ENCODE measurements around the gene SAMD11. TPM values are rescaled to one million over a fixed set of nuclear protein-coding genes. Genes with fewer than 3 reads are reported as not detected.

Gene SAMD11
- total and polyA plus RNA-seq, 2 of the 8 experiments (the other 6 are each of a cell fraction or from before 2014, with no cell fraction given): 0.18 to 0.30 TPM

GRCh38 chr1:942411-942821 lies 18.7 kb downstream of the SAMD11 start:
- FAIRE-seq: no peak
- Histone ChIP-seq H3K14ac (ENCODE audit: insufficient read length) (no peak overlapping the region), H4K91ac (replicated peaks; ENCODE audit: insufficient read length, low read length) (no peak overlapping the region), H3K18ac (ENCODE audit: extremely low read depth, low read length) (no peak overlapping the region), H4K5ac (ENCODE audit: insufficient read length, low read depth, low read length) (no peak overlapping the region), H2AFZ (ENCODE audit: low read length) (no peak overlapping the region), H3K9ac (replicated peaks in 1 of 4; ENCODE audit: extremely low read depth in 1 of 4, low read depth in 3 of 4, low read length in 3 of 4) (no peak overlapping the region), H3K36me3 (ENCODE audit: control insufficient read depth in 2 of 4, insufficient read depth in 4 of 4, low read length in 3 of 4) (peaks cover 0 to 16% (median 7%) of the 10 kb centered on the region in 4 experiments; a peak in 6 of 8 replicates), H2BK120ac (replicated peaks; ENCODE audit: low read depth, low read length) (no peak overlapping the region), H3K4ac (replicated peaks; ENCODE audit: insufficient read length, low read depth, low read length) (no peak overlapping the region), H3K23ac (ENCODE audit: insufficient read length) (no peak overlapping the region), H3K4me2 (ENCODE audit: insufficient read depth in 1 of 2, low read depth in 2 of 2, low read length in 2 of 2) (peak overlapping the region; percentile 71 to 83), H4K20me1 (replicated peaks in 1 of 2; ENCODE audit: control insufficient read depth in 1 of 2, insufficient read depth in 2 of 2, low read length in 2 of 2) (peaks cover 15 to 38% of the 10 kb centered on the region in 2 experiments), H4K8ac (ENCODE audit: extremely low read depth, insufficient read depth, low read length) (peak overlapping the region; percentile 79; the same call in 1 of the 2 replicates), H3K4me1 (replicated peaks in 1 of 4; ENCODE audit: control insufficient read depth in 3 of 4, insufficient read depth in 4 of 4, low read length in 3 of 4) (peaks cover 3 to 38% (median 23%) of the 10 kb centered on the region in 4 experiments), H2BK5ac (ENCODE audit: low read depth, low read length) (no peak overlapping the region), H3K79me2 (ENCODE audit: control insufficient read depth in 1 of 2, insufficient read depth in 2 of 2, low read length in 2 of 2) (no peaks in the 10 kb centered on the region), H2AK5ac (ENCODE audit: low read depth, low read length) (no peak overlapping the region), H3K9me3 (ENCODE audit: insufficient read depth in 2 of 2, low read depth in 1 of 2, low read length in 1 of 2) (no peaks in the 10 kb centered on the region), H3K56ac (replicated peaks; ENCODE audit: insufficient read length, low read depth, low read length) (no peak overlapping the region), H2BK15ac (ENCODE audit: low read length) (no peak overlapping the region), H3K79me1 (ENCODE audit: low read depth, low read length) (no peaks in the 10 kb centered on the region), H3K4me3 (ENCODE audit: extremely low read depth in 1 of 4, insufficient read depth in 2 of 4, low read depth in 3 of 4, low read length in 4 of 4) (peak overlapping the region; percentile 19 to 59 (median 20); a peak in 7 of 8 replicates), H3K27me3 (replicated peaks in 1 of 4; ENCODE audit: control insufficient read depth in 3 of 4, extremely low read depth in 1 of 4, insufficient read depth in 3 of 4, low read length in 3 of 4) (peaks cover 56 to 63% (median 61%) of the 10 kb centered on the region in 4 experiments), H2BK12ac (ENCODE audit: low read depth, low read length) (no peak overlapping the region), H2BK20ac (ENCODE audit: low read length) (no peak overlapping the region), H3K23me2 (ENCODE audit: low read depth, low read length) (peaks cover 7% of the 10 kb centered on the region; the same call in 1 of the 2 replicates), H3K27ac (ENCODE audit: low read depth, low read length) (no peak overlapping the region)
- no peak for DNase-seq (ENCODE audit: low read depth in 1 of 2, low spot score in 2 of 2)
- 7% methylated on average over 29 of the region's 48 CpGs; no CpG with 5 or more reads in 1 of the 2 experiments for WGBS, 2 experiments (ENCODE audit: extremely low coverage in 1 of 2, insufficient coverage in 1 of 2, insufficient read length in 1 of 2, insufficient replicate concordance in 2 of 2, low coverage in 1 of 2, low lambda C conversion rate in 2 of 2, missing lambda C conversion rate in 1 of 2)
- CTCF ChIA-PET (ENCODE audit: partially characterized antibody): interaction anchor here (0.5 to 5.3 kb wide), 11 partner anchors 9 to 375 kb away, joined by 3 to 45 read pairs (median 4); no protein-coding TSS in a partner anchor
- TF ChIP-seq GABPA (IDR thresholded peaks at IDR 0.05; ENCODE audit: borderline replicate concordance, insufficient read depth, low read length) (peak; percentile 57; the same call in 1 of the 2 replicates), PHF8 (conservative IDR thresholded peaks at IDR 0.05; ENCODE audit: low read depth, low read length) (no peak), RNF2 (IDR thresholded peaks at IDR 0.05; ENCODE audit: borderline replicate concordance, low read depth, low read length, missing control alignments, poor library complexity, severe bottlenecking) (no peak), SRF (IDR thresholded peaks at IDR 0.05; ENCODE audit: low read depth, low read length) (no peak)
- POLR2A ChIA-PET (ENCODE audit: partially characterized antibody): interaction anchor here (0.6 to 9.5 kb wide), 12 partner anchors 13 to 614 kb away, joined by 3 to 65 read pairs (median 6); partner anchors contain the start of genes NOC2L, PLEKHN1 and SAMD11
